ENCODE results near the gene SLC25A6.
"Not testable (repeated sequence)": the region's sequence is repeated elsewhere in the genome, so short reads cannot be mapped to it uniquely, and the experiment has no call there.

SLC25A6 gene

DNA sequence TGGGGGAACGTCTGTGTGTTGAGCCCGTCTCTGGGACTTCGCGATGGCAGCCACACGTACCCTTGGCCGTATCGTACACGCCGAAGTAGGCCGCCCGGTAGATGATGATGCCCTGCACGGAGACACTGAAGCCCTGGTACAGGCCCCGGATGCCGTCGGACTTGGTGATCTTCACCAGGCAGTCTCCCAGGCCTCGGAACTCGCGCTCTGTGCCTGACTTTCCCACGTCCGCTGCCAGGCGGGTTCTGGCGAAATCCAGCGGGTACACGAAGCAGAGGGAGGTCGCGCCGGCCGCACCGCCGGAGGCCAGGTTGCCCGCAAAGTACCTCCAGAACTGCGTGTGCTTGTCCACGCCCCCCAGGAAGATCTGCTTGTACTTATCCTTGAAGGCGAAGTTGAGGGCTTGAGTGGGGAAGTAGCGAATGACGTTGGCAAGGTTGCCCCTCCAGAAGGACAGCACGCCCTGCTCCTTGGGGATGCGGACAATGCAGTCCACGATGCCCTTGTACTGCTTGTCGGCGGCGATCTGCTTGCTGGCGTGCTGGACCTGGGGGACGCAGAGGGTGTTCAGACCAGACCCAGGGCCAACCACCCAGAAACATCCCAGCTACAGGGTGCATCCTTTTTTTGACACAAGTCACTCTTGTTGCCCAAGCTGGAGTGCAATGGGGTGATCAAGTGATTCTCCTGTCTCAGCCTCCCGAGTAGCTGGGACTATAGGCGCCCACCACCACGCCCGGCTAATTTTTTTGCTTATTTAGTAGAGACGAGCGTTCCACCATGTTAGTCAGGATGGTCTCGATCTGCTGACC lies 2.5 kb downstream of the SLC25A6 start:
- no peak for ATAC-seq

GRCh38 chrX:1388651-1389050 lies 3.3 kb downstream of the SLC25A6 start:
- no peak for ATAC-seq

- ATAC-seq = no peak
Measured at GRCh38 chrX:1387141-1387776, 4.7 kb downstream of the SLC25A6 start.

DNA sequence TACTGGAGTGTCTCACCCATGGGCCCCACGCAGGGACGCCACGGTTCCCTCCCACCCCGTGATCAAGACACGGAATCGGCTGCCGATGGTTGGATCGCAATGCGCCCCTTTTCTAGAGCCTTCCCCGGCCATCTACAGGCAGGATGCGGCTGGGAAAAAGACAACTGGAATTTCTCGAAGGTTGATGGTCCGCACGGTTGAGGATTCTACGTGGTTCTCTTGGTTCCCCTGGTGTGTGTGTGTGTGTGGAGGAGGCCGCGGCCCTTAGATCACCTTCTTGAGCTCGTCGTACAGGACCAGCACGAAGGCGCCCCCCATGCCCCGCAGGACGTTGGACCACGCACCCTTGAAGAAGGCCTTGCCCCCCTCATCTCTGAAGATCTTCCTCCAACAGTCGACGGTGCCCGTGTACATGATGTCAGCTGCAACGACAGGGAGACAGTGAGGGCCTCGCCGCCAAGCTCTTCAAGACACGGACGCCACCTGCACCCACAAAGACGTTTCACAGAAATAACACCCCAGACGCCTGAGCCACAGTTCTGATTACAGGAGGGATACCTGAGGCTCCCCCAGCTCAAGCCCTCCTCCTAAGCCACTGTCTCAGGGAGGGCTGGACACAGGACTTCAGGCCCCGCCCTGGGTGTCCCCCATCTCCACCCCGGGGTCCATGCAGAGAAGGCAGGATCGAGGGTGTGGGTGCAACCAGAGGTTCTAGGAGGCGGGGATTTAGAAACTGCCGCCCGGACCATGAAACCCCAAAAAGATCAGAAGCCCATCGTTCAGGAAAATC lies 5.4 kb downstream of the SLC25A6 start:
- ATAC-seq = no peak

DNA sequence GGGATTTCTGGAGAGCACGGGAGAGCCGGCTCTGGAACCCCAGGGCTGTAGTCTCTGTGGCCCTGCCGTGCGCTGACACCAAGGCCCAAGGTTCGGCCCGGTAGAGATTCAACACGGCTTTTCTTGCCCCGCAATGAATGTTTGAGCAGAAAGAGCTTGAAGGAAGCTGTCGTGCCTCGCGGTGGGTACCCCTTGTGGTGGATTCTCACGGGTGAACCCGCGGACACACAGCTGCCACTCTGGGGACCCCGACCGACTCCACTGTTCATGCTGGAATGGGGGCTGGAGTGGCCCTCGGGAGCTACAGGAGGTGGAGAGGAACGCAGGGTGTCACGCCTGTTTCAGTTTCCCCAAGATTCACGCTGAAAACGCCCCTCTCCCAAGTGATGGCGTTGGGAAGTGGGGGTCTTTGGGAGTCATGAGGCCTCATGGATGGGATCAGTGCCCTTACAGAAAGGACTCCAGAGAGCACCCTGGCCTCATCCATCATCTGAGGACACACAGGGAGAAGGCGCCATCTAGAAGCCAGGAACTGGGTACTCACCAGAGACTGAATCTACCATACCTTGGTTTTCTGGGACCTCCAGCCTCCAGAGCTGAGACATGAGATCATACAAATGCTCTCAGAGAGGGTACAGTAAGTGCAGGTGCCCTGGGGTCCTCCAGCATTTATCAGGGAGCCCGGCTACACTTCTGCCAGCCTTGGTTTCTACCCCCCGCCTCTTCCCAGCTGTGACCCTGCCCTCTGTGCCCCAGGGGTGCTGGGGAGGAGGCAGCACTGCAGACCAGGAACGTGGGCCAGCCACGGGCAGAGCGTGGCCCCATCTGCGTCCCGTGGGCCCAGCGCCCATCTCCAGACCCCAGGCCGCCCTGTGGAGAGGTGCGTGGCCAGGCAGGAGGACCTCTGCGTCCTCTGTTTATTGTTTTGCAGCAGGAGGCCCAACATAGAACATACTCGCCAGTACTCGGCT lies 6.4 kb downstream of the SLC25A6 start:
- no peak for ATAC-seq

GRCh38 chrX:1384658-1385252 lies 7.2 kb downstream of the SLC25A6 start:
- ATAC-seq = no peak

GRCh38 chrX:1380672-1381233 lies 11.2 kb downstream of the SLC25A6 start:
- peak; percentile 13 to 23 for ATAC-seq

DNA sequence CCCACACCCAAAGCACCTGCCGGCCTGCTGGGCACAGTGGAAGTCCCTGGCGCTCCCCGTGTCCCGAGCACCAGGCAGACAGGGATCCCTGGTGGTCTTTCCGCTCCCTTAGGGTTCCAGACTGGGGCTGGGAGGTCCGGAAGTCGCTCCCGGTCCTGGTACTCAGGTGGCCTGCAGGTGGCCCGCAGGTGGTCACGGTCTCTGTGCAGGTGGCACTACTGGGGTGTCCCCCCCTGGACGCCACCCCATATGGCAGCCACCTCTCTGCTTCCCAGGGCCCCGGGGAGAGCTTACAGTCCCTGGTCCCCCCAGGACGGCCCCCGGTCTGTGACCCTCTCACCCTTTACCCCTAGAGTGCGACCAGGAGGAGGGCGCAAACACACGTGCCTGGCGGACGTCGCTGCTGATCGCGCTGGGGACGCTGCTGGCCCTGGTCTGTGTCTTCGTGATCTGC lies 13.6 kb downstream of the SLC25A6 start:
- no peak for ATAC-seq

GRCh38 chrX:1368385-1368698 lies 23.6 kb downstream of the SLC25A6 start:
- ATAC-seq = no peak

GRCh38 chrX:1366363-1366762 lies 25.6 kb downstream of the SLC25A6 start:
- not testable (repeated sequence) for ATAC-seq

GRCh38 chrX:1361910-1362309 lies 30.0 kb downstream of the SLC25A6 start:
- no peak for ATAC-seq

GRCh38 chrX:1361275-1361674 lies 30.6 kb downstream of the SLC25A6 start:
- no peak for ATAC-seq

GRCh38 chrX:1360171-1360570 lies 31.7 kb downstream of the SLC25A6 start:
- no peak for ATAC-seq

DNA sequence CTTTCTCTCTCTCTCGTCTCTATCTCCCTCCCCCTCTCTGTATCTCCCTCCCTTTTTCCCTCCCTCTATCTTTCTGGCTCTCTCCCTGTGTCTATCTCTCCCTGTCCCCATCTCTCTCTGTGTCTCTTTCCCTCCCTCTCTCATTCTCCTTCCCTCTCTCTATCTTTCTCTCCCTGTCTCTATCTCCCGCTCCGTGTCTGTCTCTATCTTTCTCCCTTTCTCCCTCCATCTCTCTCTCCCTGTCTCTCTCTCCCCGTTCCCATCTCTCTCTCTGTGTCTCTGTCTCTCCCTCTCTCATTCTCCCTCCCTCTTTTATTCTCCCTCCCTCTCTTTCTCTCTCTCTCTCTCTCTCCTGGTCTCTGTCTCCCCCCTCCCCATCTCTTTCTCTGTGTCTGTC lies 32.4 kb downstream of the SLC25A6 start:
- ATAC-seq = no peak

DNA sequence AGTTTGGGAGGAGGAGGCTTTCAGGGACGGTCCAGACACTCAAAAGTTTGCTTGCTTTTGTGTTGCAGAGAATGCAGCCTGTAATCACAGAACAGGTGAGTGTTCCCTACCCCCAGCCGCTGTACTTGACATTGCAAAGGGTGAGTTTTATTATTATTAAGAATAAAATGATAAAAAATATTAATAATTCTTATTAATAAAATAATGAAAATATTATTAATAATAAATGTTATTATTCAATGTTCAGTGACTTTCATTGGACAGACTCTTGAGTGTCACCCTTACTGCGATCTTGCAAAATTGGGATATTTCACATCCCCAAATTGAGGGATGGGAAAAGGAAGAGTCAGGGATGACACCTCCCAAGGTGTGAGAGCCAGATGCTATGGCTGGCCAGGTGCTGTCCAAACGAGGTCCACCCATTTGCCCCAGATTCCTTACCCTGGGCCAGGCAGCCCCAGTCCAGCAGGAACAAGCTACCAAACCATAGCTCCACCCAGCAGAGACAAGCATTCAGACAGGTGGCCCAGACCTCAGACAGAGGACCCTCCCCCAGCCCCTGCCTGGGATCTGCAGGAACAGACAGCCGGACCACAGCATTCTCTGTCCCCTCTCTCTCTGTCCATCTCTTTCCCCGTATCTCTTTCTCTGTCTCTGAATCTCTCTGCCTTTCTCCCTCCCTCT lies 33.0 kb downstream of the SLC25A6 start:
- ATAC-seq = no peak

DNA sequence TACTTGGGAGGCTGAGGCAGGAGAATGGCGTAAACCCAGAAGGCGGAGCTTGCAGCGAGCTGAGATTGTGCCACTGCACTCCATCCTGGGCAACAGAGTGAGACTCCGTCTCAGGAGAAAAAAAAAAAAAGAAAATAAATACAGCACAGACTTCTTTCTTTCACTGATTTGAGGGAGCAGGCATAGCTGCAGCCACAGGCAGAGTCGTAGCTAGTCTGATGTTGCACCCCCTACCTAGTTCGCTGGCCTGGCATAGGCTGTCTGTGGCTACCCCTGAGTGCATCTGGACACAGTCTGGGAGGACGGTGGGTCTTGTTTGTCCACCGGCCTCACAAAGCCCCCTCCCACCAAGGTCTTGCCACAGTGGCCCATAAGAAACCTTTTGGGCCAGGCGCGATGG lies 33.9 kb downstream of the SLC25A6 start:
- no peak for ATAC-seq

DNA sequence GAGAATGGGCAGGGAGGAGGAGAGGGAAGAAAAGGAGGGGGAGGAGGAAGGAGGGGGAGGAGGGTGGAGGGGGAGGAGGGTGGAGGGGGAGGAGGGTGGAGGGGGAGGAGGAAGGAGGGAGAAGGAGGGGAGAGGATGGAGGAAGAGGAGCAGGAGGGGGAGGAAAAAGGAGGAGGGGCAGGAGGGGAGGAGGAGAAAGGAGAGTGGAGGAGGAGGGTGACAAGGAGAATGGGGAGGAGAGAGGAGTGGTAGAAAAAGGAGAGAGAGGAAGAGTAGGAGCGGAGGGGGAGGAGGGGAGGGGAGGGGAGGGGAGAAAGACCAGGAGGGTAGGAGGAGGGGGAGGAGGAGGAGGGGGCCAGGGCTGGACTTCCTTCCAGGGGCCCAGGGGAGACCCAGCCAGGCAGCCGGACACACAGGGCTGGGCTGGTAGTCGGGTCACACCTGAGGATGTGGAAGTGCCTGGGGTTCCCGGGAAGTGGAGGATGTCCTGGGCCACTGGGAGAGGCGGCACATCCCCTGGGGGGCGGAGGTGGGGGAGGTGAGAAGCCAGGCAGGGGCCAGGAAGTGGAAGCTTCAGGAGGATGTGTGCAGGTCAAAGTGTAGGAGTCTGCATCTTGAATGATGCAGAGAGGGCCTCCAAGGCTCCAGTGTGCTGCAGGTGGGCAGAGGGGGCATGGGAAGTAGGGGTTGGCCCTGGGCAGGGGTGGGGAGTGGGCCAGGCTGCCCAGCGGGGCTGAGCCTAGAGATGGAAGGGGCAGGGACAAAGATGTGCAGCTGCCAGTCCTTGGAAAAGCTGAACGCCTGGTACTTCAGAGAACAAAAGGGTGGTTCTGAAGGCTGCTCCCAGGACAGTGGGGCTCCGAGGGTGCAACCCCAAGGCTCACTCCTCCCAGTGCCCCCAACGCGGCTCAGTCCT lies 36.5 kb downstream of the SLC25A6 start:
- ATAC-seq = no peak

- no peak for ATAC-seq
Measured at GRCh38 chrX:1354036-1355019, 37.6 kb downstream of the SLC25A6 start.

All from activated CD4-positive, CD25-positive, alpha-beta regulatory T cell treated with anti-CD3 and anti-CD28 coated beads, Interleukin-2, amount 50 U/mL, for 24 hours (primary cell).